Raji (cell line): ENCODE results near the gene GPM6B.

Experiments used
- POLR2A ChIP-seq: IDR thresholded peaks from 2 replicates; pipeline ENCODE4 v1.6.1; 2011; ENCODE audit warnings: low read depth, low read length, control low read depth; ENCODE audit not compliant: insufficient read depth

GPM6B gene

GRCh38 chrX:13733506-13733905, 83.4 kb downstream of the GPM6B start:
- TF ChIP-seq POLR2A, result no peak

DNA sequence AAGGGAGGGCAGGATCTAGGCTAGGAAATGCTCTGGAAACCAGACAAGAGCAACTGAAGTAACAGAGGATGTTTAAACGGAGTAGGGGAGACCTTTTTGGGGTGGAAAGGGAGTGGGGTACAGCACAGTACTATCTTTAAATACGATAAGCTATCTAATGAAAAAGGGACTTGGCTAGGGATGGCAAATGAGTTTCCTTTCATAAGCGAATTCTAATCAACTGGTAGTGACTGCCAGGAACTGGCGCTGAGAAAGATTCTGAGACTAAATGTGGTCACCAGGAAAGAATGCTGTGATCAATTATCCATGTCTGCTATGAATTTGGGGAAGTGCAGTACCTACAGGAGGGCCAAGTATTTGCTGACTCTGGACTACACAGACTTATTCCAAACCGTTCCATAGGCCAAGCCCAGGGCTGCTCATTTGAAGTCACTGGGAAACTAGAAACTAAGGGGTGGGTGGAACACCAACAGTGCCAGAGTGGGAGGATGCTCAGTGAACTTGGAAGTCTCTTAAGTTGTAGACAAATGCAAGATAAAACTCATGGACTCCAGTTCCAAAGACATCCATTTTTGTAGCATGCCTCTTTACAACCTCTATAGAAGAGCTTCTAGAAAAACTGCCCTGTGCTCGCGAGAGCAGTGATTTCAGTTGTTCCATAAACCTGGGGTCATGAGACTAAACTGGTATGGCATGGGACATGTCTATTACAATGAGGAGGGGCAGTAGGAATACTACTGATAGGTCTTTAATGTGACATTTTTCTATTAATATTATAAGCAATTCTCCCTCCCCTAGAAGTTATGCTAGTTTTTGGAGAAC, 84.4 kb downstream of the GPM6B start:
- no peak for TF ChIP-seq POLR2A

GRCh38 chrX:13721819-13722519, 94.9 kb downstream of the GPM6B start:
- TF ChIP-seq POLR2A, result no peak

DNA sequence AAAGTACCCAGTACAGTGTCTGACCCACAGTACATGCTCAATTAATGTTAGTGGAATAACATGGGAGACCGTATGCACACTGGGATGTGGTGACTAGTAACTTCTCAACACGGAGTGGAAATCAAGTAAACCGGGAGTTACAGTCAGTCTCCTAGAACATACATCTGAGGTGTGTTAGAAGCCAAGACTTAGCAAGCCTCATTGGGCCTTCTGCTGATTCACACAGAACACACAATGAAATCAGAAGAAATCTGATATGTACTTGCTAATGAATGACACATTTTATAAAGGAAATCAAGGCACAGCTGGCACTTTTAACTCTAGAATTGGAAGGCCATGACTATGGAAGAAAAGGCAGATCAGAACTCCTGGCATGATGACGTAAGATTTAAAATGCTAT, 95.5 kb downstream of the GPM6B start:
- no peak for TF ChIP-seq POLR2A
